KOPT-K1 (cell line): Measurements from ENCODE around the gene SYNPO2L.
"Not testable (repeated sequence)": the region's sequence is repeated elsewhere in the genome, so short reads cannot be mapped to it uniquely, and the experiment has no call there.

Source experiments
- H3K27ac ChIP-seq: fragments of 200-600 bp; sonication (generic); 2 replicates; pipeline ENCODE4 v1.5.1; 2016; ENCODE audit warnings: antibody characterized with exemption, mild to moderate bottlenecking, low read depth, low read length; ENCODE audit not compliant: poor library complexity, severe bottlenecking
- H3K36me3 ChIP-seq: fragments of 200-600 bp; sonication (generic); 2 replicates; pipeline ENCODE4 v1.5.1; 2017; ENCODE audit warnings: antibody characterized with exemption, mild to moderate bottlenecking, low read length, moderate library complexity; ENCODE audit not compliant: insufficient read depth
- H3K9me3 ChIP-seq: fragments of 200-600 bp; sonication (generic); 2 replicates; pipeline ENCODE4 v1.5.1; 2017; ENCODE audit warnings: antibody characterized with exemption, low read length, mild to moderate bottlenecking; ENCODE audit not compliant: insufficient read depth, poor library complexity, severe bottlenecking

Gene SYNPO2L, protein sequence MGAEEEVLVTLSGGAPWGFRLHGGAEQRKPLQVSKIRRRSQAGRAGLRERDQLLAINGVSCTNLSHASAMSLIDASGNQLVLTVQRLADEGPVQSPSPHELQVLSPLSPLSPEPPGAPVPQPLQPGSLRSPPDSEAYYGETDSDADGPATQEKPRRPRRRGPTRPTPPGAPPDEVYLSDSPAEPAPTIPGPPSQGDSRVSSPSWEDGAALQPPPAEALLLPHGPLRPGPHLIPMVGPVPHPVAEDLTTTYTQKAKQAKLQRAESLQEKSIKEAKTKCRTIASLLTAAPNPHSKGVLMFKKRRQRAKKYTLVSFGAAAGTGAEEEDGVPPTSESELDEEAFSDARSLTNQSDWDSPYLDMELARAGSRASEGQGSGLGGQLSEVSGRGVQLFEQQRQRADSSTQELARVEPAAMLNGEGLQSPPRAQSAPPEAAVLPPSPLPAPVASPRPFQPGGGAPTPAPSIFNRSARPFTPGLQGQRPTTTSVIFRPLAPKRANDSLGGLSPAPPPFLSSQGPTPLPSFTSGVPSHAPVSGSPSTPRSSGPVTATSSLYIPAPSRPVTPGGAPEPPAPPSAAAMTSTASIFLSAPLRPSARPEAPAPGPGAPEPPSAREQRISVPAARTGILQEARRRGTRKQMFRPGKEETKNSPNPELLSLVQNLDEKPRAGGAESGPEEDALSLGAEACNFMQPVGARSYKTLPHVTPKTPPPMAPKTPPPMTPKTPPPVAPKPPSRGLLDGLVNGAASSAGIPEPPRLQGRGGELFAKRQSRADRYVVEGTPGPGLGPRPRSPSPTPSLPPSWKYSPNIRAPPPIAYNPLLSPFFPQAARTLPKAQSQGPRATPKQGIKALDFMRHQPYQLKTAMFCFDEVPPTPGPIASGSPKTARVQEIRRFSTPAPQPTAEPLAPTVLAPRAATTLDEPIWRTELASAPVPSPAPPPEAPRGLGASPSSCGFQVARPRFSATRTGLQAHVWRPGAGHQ

DNA sequence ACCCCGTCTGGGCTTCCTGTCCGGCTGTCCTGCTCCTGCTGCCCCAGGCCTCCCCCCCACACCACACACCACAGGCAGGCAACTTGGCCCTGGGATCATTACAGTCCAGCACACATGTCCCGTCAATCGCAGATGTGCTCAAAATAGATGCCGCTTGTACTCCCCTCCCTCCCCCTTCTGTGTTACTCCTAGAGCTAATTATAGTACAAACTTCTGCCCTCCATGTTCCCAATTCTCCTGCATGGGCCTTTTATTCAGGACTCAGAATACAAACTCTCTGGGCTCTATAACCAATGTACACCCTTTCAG lies at the start of gene SYNPO2L:
Gene SYNPO2L (minus strand): TSS at position 40 of the 309 bp plus-strand sequence. CDS start 107 bp downstream, outside the sequence.
- Histone ChIP-seq H3K27ac (peak within 1 kb of the TSS; percentile 9), H3K36me3 (no peaks in the 10 kb centered on the region)

DNA sequence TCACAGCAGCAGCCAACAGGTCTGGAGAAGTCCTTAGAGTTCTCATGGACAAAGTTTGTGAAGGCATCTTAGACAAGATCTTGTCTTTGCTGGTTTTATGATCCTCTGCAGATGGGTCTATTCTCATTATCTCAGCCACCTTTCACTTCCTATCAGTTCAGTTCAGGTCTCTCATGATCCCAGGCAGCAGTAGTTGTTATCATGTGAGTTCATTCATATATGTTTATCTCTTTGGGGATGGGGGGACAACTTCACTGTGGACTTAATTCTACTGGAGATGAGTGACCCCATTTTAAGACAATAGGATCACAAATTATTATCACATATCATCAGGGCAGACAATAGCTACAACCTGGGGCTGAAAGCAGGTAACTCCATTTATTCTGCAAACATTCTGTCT lies 48.1 kb upstream of the SYNPO2L start:
- not testable (repeated sequence) for H3K36me3 ChIP-seq, H3K9me3 ChIP-seq, H3K27ac ChIP-seq

More for the DNA sequence above, at the start of gene SYNPO2L:
- no peaks in the 10 kb centered on the region for H3K9me3 ChIP-seq

DNA sequence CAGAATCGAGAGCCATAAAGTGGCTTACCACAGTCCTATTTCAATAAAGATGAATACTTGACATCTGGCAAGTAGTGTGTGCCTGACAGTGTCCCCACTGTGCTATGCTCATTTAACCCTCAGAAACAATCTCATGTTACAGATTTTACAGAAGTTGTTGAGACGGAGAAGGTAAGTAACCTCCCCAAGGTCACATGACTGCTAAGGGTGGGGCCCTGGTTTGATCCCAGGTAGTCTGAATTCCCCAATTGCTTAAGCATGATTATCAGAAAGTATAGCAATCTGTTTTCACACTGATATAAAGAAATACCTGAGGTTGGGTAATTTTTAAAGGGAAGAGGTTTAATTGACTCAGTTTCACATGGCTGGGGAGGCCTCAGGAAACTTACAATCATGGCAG lies 43.0 kb upstream of the SYNPO2L start:
- H3K9me3 ChIP-seq, H3K36me3 ChIP-seq: not testable (repeated sequence)

DNA sequence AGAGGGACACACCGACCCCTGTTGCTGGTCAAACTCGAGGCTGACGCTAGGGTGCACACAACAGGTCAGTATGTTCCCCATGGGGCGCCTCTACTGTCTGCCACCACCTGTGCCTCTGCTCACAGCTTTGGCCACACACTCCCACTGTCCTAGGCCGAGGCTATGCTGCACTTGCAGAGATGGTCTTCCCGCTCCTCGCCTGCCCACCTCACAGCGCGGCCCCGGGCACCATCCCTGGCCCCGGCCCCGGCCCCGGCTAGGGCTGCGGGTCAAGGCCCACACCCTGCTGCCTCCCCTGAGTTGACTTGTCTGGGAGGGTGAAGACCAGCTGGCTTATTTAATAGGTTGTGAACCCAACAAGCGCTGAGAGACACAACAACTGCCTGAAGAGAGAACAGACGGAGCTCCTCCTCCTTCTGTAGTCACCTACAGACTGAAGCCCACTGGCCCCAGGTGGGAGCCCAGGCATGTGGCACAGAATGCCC lies 41.9 kb upstream of the SYNPO2L start, which contains the start of gene AGAP5:
Gene AGAP5 (minus strand): TSS at position 435 of the 485 bp plus-strand sequence. CDS start 354 bp downstream, at position 81.
- H3K9me3 ChIP-seq, H3K36me3 ChIP-seq, H3K27ac ChIP-seq: not testable (repeated sequence)

More for the DNA sequence above, 43.0 kb upstream of the SYNPO2L start:
- H3K27ac ChIP-seq: not testable (repeated sequence)

DNA sequence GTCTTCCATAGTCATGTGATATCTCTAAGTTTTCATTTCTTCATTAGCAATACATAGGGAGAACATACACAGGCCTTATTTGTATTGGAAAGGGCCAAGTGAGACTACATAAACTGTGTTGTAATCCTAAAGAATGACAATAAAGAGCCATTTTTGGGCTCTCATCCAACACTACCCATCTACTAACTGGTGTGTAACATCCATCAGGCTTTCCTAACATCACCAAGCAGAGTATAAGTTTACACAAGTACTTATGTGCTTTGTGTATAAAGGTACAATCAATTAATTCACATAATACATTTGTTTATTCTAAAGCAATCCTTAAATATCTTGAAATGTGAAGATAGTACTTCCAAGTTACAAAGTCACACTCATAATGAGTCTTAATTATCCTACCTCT lies 39.5 kb upstream of the SYNPO2L start:
- H3K27ac ChIP-seq, H3K36me3 ChIP-seq, H3K9me3 ChIP-seq: not testable (repeated sequence)

DNA sequence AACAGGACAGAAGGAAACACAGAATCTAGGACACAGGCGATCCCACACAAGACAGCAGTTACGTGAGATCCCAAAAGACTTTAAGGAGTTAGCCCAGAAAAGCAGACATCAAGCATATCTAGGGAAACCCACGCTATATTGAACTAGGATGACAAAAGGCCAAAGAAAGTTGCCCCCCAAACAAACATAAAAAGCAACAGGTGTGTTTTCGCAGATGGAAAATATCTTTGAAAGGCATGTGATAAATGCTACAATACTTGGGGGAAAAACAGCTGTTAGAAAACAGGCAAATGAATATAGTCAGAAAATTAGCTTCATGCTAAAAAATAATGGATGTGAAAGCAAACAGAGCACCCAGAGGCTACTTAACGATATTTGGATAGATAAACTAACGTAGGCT lies 34.9 kb upstream of the SYNPO2L start:
- H3K9me3 ChIP-seq, H3K27ac ChIP-seq, H3K36me3 ChIP-seq: not testable (repeated sequence)

DNA sequence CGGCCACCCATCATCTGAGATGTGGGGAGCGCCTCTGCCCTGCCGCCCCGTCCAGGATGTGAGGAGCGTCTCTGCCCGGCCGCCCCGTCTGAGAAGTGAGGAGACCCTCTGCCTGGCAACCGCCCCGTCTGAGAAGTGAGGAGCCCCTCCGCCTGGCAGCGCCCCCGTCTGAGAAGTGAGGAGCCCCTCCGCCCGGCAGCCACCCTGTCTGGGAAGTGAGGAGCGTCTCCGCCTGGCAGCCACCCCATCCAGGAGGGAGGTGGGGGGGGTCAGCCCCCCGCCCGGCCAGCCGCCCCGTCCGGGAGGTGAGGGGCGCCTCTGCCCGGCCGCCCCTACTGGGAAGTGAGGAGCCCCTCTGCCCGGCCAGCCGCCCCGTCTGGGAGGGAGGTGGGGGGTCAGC lies 33.8 kb upstream of the SYNPO2L start:
- not testable (repeated sequence) for H3K27ac ChIP-seq, H3K9me3 ChIP-seq, H3K36me3 ChIP-seq

DNA sequence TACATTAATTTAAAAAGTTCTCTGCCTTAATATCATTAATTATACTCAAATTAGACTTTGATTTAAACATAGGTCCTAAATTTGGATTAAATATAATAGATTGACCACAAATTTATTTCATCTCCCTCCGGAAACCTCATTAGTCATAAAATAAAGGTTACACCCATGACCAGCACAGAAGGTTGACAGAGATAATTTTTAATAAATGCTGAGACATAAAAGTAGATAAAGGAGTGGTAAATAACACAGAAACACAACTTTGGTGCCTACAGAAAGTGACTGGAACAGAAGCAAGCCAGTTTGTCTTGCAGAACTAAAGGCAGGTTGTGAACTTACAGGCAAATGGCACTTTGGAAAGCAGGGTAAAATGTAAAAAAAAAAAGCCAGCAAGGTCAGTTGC lies 31.8 kb upstream of the SYNPO2L start:
- H3K9me3 ChIP-seq, H3K36me3 ChIP-seq, H3K27ac ChIP-seq: not testable (repeated sequence)

DNA sequence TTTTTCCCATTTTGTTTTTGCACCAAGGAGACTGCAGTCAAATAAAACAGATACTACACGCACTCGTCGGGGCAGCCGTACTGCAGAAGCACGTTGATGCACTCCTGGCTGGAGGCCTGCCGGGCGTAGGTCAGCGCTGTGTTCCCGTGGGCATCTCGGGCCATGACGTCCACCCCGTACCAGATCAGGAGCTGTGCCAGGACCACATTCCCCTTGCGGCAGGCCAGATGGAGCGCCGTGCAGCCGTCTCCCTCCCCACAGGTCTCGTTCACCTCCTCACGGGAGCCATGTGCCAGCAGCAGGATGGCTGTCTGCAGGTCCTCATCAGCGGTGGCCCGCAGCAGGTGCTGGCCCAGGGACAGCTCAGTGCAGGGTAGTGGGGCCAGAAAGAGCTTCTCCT lies 18.7 kb upstream of the SYNPO2L start:
- not testable (repeated sequence) for H3K36me3 ChIP-seq, H3K9me3 ChIP-seq, H3K27ac ChIP-seq

DNA sequence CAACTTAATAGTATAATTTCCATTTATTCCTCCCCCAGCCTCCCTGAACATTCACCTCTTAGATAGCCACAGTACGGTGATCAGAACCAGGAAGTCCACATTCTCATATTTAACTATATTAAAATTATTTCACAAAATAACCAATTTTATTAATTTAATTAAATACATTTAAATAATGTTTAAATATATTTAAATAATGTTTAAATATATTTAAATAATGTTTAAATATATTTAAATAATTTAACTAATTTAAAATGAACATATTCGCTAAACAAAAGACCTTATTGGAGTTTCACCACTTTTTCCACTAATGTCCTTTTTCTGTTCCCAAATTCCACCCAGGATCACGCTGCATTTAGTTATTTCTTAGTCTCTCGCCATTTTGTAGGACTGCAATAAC lies 12.5 kb upstream of the SYNPO2L start:
- H3K36me3 ChIP-seq, H3K9me3 ChIP-seq, H3K27ac ChIP-seq: not testable (repeated sequence)

DNA sequence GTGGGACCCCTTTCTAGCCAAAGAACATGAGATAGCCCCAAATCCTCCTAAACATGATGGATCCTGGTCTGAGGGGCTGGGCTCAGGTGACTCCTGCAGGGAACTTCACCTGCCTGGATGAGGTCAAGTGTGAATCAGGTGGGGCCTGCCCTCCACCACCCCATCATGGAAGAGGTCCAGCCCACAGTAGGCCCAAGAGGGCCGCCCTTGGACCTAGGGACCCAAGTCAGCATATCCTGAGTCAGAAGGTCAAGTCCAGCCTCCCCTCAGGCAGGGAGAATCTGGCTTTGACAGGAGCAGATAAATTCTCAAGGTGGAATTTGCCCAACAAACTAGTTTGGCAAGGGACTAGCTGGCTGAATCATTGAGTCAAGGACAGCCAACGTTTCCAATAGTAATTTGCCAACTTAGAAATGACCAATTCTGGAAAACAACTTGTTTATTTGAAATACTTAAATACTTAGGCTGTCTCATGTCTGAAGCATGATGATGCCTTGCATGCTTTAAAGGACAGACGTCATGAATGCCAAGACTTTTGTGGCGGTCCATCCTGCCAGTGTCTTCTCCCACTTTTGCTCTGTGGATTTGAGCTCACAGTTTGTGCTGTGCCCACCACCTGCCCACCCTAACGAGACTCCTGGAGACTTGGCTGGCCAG lies 10.5 kb upstream of the SYNPO2L start:
- not testable (repeated sequence) for H3K9me3 ChIP-seq, H3K27ac ChIP-seq, H3K36me3 ChIP-seq

DNA sequence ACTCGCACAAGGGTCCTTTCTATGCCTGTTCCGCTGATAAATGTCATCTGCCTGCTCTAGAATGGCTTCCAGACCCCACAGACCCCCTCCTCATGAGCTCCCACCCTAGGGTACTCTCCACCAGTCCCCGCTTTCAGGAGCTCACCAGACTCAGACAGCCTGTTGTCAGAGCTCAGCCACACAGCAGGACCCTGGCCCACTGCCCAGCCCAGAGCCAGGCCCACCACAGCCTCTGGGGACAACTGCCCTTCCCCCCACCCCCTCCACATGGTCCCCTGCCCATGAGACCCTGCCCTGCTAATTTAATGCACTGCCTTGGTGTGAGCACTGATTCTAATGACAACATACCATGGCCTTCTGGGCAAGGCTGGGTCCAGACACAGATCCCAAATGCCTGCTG lies 9.8 kb upstream of the SYNPO2L start:
- H3K27ac ChIP-seq, H3K9me3 ChIP-seq, H3K36me3 ChIP-seq: not testable (repeated sequence)

DNA sequence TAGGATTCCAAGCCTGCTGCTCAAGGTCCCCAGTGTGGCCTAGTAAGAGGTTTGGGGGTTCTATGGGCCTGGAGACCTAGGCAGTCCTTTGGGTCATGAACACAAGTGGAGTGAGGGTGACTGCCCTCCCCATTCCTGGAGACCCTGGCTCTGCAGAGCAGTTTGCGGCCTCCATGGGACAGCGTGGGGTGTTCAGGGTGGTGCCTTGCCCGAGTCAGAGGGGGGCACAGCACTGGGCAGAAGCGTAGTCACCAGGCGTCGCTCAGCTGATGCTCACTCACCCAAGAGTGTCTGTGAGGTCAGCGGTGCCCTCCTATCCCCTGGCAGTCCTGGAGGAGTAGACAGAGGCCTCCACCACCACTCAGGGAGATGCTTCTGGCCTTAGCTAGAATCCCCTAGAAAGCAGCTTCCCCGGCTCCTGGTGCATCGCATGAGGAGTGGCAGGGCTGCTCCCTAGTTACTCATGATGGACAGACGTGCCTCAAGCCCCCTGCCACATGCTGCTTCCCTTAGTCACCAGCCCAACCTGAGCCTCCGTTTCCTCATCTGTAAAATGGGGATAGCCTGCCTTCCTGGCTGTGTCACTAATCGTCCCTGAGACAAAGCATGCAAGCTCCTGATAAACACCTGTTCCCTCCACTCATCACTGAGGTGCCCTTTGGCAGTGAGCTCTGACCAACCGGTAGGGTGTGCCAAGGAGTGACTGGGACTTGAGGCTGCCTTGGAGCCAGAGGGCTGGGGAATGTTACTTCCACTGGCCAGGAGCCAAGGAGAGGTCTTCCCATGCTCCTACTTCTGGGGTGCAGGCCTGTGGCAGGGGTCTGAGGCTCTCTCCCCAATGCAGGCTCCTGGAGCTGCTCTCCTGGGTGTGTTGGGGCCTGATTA lies 8.6 kb upstream of the SYNPO2L start:
- not testable (repeated sequence) for H3K9me3 ChIP-seq, H3K36me3 ChIP-seq, H3K27ac ChIP-seq

DNA sequence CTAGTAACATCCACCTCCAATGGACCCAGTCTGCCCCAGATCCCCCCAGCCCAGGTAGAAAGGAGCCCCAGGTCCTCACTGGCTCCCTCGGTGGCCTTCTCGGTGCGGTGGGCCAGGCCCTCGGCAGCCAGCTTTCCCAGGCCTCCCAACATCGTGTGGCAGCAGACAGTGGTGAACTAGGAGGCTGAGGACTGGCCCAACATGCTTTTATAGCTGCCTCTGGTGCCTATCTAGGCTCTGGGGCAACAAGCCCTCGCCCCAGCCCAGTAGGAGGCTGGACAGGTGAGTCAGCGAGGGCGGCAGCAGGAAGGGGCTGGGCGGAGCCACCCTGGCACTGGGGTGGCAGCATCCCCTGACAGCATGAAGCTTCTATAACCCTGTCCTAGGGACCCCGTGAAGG lies 7.8 kb upstream of the SYNPO2L start:
- H3K36me3 ChIP-seq, H3K27ac ChIP-seq, H3K9me3 ChIP-seq: not testable (repeated sequence)
